ENCODE measurements around the gene RAB17.

Gene RAB17

DNA sequence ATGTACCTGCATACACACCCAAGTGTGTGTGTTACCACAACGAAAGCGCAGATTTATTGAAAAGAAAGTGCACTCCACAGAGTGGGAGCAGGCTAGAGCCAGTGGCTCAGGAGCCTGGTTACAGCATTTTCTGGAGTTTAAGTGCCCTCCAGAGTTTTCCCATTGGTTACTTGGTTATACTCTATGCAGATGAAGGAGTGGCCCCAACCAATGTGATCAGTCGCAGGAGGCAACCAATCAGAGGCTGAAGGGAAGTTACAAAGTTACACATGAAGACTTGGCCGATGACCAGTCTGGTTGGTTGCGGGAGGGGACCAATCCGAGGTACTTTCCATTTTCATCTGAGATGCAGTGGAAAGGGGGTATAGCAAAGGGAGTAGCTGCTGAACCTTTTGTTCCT lies 37.6 kb downstream of the RAB17 start:
- TF ChIP-seq SPI1 (IDR thresholded peaks at IDR 0.05; ENCODE audit: low read depth, low read length) (no peak), POLR2AphosphoS5 (IDR thresholded peaks at IDR 0.05; ENCODE audit: low read depth, low read length) (no peak)
- FAIRE-seq, result no peak
- DNase-seq (ENCODE audit: insufficient read length, low spot score), result no peak

DNA sequence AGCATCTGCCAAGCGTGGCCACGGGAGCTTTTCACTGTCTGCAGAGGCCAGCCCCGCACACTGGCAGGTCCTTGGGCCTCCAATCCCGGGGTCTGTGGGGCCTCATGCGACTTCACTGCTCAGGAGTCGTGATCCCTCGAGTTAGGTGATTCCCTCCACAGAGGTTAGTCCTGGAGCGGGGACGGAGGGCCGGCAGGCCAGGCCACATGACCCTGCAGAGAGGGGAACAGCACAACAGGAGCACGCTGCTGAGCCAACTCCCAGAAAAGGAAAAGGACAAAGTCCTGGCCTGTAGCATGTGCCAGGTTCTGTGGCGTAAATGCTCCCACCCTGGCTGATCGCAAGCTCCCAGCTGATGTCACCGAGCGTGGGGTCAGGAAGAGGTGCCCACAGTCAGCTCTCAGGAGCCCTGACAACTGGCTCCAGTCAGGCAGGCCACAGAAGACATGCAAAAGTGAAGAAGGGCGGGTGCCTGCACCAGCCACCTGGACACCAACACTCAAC lies 39.4 kb downstream of the RAB17 start:
- no peak for FAIRE-seq
- no peak for TF ChIP-seq POU2F2 (IDR thresholded peaks at IDR 0.05; ENCODE audit: low read depth, low read length)
- TF ChIP-seq TAF1 (IDR thresholded peaks at IDR 0.05; ENCODE audit: low read depth, low read length), result no peak
- no peak for TF ChIP-seq SPI1 (IDR thresholded peaks at IDR 0.05; ENCODE audit: low read depth, low read length)
- TF ChIP-seq POLR2AphosphoS5 (IDR thresholded peaks at IDR 0.05; ENCODE audit: low read depth, low read length), result no peak
- TF ChIP-seq POLR2A (IDR thresholded peaks at IDR 0.05; ENCODE audit: low read depth, low read length), result no peak
- DNase-seq (ENCODE audit: insufficient read length, low spot score), result no peak

DNA sequence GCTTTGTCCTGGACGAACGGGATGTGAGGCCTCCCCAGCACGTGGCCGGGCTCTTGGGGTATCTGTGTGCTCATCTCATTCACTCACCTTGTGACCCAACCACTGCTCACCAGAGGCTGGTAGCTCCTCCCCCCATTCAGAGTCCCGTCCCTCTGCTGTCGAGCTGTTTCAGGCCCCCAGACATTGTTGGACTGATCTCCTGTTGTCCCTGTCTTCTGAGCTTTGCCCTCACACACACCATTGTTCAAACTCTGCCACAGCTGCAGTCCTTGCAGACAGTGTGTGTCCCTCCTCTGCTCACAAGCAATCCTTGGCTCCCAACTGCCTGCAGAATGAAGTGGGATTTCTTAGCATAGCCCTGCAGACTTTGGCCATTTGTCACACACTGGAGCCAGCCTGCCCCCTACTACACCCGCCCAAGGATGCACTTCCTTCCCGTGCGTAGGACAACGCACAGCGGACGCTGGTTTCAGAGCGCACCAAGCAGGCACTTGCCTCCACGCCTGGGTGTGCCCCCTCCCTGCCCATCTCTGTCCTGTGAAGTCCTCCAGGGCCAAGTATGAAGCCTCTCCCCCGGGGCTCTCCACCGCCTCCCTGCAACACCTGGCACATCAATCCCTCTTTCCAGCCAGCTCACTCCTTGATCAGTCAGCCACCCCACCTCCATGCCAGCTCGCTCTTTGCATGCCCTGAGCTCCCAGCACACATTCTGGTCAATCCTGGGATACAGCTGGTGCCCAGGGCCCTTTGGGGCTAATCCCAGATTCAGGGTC lies 40.7 kb downstream of the RAB17 start:
- no peak for TF ChIP-seq POLR2AphosphoS5 (IDR thresholded peaks at IDR 0.05; ENCODE audit: low read depth, low read length)
- TF ChIP-seq POU2F2 (IDR thresholded peaks at IDR 0.05; ENCODE audit: low read depth, low read length), result no peak
- no peak for TF ChIP-seq SPI1 (IDR thresholded peaks at IDR 0.05; ENCODE audit: low read depth, low read length)
- TF ChIP-seq PAX5 (IDR thresholded peaks at IDR 0.05; ENCODE audit: insufficient read depth, low read length, severe bottlenecking), result no peak
- no peak for TF ChIP-seq TAF1 (IDR thresholded peaks at IDR 0.05; ENCODE audit: low read depth, low read length)
- no peak for TF ChIP-seq POLR2A (IDR thresholded peaks at IDR 0.05; ENCODE audit: low read depth, low read length)
- DNase-seq (ENCODE audit: insufficient read length, low spot score) (no peak), FAIRE-seq (no peak)

DNA sequence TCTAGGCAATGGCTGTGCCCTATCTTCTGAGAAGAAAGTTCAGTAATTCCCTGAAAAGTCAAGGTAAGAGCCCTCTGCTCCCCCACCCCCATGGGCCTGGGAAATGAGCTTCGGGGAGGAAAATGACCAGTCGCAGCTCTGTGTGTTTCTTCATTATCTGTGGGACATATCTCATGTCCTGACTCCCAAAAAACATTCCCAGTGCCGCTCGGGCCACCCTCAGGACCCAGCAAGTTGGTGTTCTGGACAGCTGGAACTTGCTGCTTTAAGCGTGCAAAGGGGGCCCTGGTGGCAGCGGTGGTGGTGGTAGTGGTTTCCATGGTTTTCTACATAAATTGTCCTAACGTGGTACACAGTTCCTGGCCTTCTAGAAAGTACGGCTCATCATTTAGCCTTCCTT lies 41.3 kb downstream of the RAB17 start:
- DNase-seq (ENCODE audit: insufficient read length, low spot score) (no peak), FAIRE-seq (no peak)
- TF ChIP-seq SPI1 (IDR thresholded peaks at IDR 0.05; ENCODE audit: low read depth, low read length), result no peak
- no peak for TF ChIP-seq PAX5 (IDR thresholded peaks at IDR 0.05; ENCODE audit: insufficient read depth, low read length, severe bottlenecking)

DNA sequence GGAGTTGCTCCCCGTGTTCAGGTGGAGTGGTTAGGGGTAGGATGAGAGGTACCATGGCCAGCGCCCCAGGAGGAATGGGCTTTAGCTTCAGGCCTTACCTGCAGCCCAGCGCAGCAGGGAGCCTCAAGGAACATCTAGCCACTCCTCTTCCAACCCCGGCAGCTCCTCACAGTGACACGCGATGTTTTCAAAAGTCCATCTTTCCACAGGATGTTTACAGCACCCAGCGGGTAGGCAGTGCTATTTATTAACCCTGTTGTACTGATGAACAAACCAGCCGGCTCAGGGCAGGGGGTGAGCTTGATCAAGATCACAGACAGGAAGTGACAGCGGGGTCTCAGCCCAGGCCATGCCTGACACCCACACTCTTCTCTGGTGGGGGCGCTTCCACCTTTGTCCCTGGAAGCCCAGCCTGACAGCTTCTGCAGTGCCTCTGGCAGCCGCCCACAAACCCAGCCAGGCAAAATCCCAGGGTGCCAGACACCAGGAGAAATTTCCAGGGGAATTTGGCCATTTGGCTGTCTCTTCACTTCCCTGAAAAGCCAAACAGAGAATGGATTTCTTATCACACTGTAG lies 42.6 kb downstream of the RAB17 start:
- TF ChIP-seq SPI1 (IDR thresholded peaks at IDR 0.05; ENCODE audit: low read depth, low read length) (no peak), PAX5 (IDR thresholded peaks at IDR 0.05; ENCODE audit: insufficient read depth, low read length, severe bottlenecking) (no peak), TAF1 (IDR thresholded peaks at IDR 0.05; ENCODE audit: low read depth, low read length) (no peak), POLR2A (IDR thresholded peaks at IDR 0.05; ENCODE audit: low read depth, low read length) (no peak), POLR2AphosphoS5 (IDR thresholded peaks at IDR 0.05; ENCODE audit: low read depth, low read length) (no peak), POU2F2 (IDR thresholded peaks at IDR 0.05; ENCODE audit: low read depth, low read length) (no peak)
- DNase-seq (ENCODE audit: insufficient read length, low spot score), result no peak
- no peak for FAIRE-seq

DNA sequence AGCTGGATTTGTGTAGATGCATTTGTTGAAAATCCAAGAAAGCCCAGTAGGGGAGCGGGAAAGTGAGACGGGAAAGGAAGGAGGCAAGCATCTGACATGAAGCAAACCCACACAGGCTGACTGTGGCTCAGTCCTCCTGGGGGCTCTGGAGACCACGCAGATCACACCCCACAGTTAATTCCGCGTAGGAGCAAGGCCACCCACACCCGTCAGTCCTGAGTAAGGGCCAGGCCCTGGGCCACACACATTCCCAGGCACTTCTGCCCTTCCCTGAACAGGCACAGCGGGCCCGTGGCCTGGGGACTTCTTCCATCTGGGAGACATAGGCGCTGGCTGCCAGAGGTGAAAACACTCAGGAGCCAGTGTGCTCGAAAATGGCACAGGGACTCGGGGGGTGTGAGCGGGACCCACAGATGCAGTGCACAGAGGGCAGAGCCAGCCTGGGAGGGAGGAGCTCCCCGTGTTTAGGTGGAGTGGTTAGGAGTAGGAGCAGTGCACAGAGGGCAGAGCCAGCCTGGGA lies 43.6 kb downstream of the RAB17 start:
- DNase-seq (ENCODE audit: insufficient read length, low spot score) (no peak), FAIRE-seq (no peak)
- TF ChIP-seq PAX5 (IDR thresholded peaks at IDR 0.05; ENCODE audit: insufficient read depth, low read length, severe bottlenecking), result no peak
- no peak for TF ChIP-seq SPI1 (IDR thresholded peaks at IDR 0.05; ENCODE audit: low read depth, low read length)
- no peak for TF ChIP-seq POLR2A (IDR thresholded peaks at IDR 0.05; ENCODE audit: low read depth, low read length)
- no peak for TF ChIP-seq TAF1 (IDR thresholded peaks at IDR 0.05; ENCODE audit: low read depth, low read length)
- TF ChIP-seq POU2F2 (IDR thresholded peaks at IDR 0.05; ENCODE audit: low read depth, low read length), result no peak
- no peak for TF ChIP-seq POLR2AphosphoS5 (IDR thresholded peaks at IDR 0.05; ENCODE audit: low read depth, low read length)

DNA sequence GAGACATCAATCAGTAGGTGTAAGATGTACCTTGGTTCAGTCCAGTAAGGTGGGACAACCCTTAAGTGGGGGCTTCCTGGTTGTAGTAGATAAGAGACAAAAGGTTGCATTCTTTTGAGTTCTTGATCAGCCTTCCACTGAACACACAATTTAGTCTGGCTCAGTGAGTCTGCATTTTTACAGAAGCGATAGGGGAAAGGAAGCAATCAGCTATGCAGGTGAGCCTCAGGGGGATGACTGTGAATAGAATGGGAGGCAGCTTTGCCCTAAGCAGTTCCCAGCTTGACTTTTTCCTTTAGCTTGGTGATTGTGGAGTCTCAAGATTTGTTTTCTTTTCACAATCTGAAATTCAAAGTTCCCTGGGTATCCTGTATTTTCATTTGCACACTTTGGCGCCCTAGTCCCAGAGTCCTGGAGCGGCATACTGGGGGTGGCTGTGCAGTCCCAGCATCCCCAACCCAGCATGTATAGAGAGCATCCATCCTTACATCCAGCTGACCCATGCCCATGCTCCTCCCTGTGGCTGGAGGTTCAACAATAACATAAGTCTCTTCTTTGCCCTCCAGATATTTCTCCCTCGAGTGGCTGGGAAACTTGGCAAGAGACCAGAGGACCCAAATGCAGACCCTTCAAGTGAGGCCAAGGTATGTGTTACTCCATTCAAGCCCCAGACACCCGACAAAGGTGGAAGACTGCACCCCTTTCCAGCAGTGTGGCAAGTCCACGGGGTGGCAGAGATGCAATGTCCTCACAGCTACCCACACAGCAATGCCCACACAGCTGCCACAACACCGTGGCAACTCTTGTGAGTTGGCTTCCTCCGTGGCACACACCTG lies 44.3 kb downstream of the RAB17 start:
- FAIRE-seq (no peak), DNase-seq (ENCODE audit: insufficient read length, low spot score) (no peak)
- TF ChIP-seq SPI1 (IDR thresholded peaks at IDR 0.05; ENCODE audit: low read depth, low read length) (no peak), POU2F2 (IDR thresholded peaks at IDR 0.05; ENCODE audit: low read depth, low read length) (no peak), POLR2AphosphoS5 (IDR thresholded peaks at IDR 0.05; ENCODE audit: low read depth, low read length) (no peak), TAF1 (IDR thresholded peaks at IDR 0.05; ENCODE audit: low read depth, low read length) (no peak), POLR2A (IDR thresholded peaks at IDR 0.05; ENCODE audit: low read depth, low read length) (no peak), PAX5 (IDR thresholded peaks at IDR 0.05; ENCODE audit: insufficient read depth, low read length, severe bottlenecking) (no peak)

DNA sequence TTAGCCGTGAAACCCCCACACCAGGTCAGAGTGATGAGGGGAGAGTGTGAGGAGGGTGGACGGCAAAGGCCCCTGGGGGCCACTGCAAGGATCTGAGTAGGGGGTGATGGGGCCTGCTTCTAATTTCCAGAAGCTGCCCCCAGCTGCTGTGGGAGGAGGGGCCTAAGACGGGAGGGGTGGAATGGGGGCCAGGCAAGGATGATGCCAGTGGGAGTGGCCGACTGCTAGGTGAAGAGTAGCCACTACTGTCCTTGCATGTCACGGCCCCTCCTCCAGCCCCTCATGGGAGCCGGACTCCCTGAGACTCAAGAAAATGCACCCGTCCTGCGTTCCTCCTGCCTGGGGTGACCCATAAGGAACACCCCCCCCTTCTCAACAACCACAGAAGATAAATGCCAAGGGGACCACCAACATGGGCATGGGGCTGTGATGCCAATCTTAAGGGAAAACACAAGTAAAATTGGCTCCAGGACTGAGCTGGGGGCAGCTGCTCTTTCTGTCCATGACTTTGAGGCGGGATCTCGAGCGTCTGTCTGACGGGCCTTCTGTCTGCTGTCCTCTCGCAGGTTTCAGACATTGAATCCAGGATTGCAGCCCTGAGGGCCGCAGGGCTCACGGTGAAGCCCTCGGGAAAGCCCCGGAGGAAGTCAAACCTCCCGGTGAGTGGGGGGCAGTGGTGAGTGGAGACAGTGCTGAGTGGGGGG lies 48.4 kb downstream of the RAB17 start:
- TF ChIP-seq POU2F2 (IDR thresholded peaks at IDR 0.05; ENCODE audit: low read depth, low read length) (no peak), PAX5 (IDR thresholded peaks at IDR 0.05; ENCODE audit: insufficient read depth, low read length, severe bottlenecking) (no peak), POLR2A (IDR thresholded peaks at IDR 0.05; ENCODE audit: low read depth, low read length) (no peak), SPI1 (IDR thresholded peaks at IDR 0.05; ENCODE audit: low read depth, low read length) (no peak), TAF1 (IDR thresholded peaks at IDR 0.05; ENCODE audit: low read depth, low read length) (no peak), POLR2AphosphoS5 (IDR thresholded peaks at IDR 0.05; ENCODE audit: low read depth, low read length) (no peak)
- FAIRE-seq, result no peak

DNA sequence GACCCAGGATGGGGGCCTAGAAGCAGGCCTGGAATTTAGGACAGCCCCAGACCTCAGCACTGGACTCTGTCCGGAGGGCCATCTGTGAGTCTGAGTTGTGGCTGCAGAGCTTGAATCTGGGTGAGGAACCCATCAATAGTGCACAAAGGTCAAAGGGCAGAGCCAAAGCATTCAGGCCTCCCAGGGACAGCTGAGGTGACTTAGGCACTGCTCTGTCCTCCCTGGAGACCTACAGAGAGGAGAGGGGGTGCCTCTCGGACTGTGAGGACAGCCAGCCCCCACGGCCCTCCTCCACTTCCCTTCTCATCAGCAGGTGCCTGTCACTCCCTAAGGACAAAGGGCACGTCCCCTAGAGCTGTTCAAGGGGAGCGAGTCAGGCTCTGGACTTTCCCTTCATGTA lies 49.3 kb downstream of the RAB17 start:
- FAIRE-seq (no peak), DNase-seq (ENCODE audit: insufficient read length, low spot score) (no peak)
- TF ChIP-seq POLR2A (IDR thresholded peaks at IDR 0.05; ENCODE audit: low read depth, low read length) (no peak), SPI1 (IDR thresholded peaks at IDR 0.05; ENCODE audit: low read depth, low read length) (no peak), POLR2AphosphoS5 (IDR thresholded peaks at IDR 0.05; ENCODE audit: low read depth, low read length) (no peak), POU2F2 (IDR thresholded peaks at IDR 0.05; ENCODE audit: low read depth, low read length) (no peak), TAF1 (IDR thresholded peaks at IDR 0.05; ENCODE audit: low read depth, low read length) (no peak), PAX5 (IDR thresholded peaks at IDR 0.05; ENCODE audit: insufficient read depth, low read length, severe bottlenecking) (no peak)

More for the DNA sequence above, 48.4 kb downstream of the RAB17 start:
- DNase-seq (ENCODE audit: insufficient read length, low spot score), result no peak

All from GM12891 (cell line).